NK-92 (cell line): ENCODE results near the gene C19orf25.

Experiments used
- DNase-seq: peaks from one replicate; lab custom pipeline; 2025; ENCODE audit not compliant: unreplicated experiment; lab: John Stamatoyannopoulos, UW

The C19orf25 gene

DNA sequence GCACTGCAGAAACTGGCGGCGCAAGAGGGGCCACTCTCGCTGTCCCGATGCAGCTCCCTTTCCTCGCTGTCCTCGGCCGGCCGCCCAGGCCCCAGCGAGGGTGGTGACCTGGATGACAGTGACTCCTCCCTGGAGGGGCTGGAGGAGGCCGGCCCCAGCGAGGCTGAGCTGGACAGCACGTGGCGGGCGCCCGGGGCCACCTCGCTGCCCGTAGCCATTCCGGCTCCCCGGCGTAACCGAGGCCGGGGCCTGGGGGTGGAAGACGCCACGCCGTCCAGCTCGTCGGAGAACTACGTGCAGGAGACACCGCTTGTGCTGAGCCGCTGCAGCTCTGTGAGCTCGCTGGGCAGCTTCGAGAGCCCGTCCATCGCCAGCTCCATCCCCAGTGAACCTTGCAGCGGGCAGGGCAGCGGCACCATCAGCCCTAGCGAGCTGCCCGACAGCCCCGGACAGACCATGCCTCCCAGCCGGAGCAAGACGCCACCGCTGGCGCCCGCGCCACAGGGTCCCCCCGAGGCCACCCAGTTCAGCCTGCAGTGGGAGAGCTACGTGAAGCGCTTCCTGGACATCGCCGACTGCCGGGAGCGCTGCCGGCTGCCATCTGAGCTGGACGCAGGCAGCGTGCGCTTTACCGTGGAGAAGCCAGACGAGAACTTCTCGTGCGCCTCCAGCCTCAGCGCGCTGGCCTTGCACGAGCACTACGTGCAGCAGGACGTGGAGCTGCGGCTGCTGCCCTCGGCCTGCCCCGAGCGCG lies 12.4 kb downstream of the C19orf25 start:
- no peak for DNase-seq

DNA sequence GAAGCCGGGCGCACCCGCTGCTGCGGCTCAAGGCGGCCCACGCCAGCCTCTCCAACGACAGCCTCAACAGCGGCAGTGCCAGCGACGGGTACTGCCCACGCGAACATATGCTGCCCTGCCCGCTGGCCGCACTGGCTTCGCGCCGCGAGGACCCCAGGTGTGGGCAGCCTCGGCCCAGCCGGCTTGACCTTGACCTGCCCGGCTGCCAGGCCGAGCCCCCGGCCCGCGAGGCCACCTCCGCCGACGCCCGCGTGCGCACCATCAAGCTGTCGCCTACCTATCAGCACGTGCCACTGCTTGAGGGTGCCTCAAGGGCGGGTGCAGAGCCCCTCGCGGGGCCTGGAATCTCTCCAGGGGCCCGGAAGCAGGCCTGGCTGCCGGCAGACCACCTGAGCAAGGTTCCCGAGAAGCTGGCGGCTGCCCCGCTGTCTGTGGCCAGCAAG lies 13.0 kb downstream of the C19orf25 start:
- DNase-seq: no peak

DNA sequence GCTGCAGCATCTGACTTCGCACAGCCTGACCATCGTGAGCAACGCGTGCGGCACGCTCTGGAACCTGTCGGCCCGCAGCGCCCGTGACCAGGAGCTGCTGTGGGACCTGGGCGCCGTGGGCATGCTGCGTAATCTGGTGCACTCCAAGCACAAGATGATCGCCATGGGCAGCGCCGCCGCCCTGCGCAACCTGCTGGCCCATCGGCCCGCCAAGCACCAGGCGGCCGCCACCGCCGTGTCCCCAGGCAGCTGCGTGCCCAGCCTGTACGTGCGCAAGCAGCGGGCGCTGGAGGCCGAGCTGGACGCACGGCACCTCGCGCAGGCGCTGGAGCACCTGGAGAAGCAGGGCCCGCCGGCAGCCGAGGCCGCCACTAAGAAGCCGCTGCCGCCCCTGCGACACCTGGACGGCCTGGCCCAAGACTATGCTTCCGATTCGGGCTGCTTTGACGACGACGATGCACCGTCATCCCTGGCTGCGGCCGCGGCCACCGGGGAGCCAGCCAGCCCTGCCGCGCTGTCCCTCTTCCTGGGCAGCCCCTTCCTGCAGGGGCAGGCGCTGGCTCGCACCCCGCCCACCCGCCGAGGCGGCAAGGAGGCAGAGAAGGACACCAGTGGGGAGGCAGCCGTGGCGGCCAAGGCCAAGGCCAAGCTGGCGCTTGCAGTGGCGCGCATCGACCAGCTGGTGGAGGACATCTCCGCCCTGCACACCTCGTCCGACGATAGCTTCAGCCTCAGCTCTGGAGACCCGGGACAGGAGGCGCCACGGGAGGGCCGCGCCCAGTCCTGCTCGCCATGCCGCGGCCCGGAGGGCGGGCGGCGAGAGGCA lies 13.6 kb downstream of the C19orf25 start:
- no peak for DNase-seq

DNA sequence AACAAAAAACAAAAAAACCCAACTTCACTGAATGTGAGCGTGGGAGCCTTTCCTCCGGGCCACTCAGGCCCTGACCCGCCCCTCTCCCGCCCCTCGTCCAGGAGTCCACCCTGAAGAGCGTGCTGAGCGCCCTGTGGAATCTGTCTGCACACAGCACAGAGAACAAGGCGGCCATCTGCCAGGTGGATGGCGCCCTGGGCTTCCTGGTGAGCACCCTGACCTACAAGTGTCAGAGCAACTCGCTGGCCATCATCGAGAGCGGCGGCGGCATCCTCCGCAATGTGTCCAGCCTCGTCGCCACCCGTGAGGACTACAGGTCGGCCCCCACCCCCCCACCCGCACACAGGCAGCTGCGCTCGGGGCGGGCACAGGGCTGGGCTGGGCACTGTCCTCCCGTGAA lies 17.2 kb downstream of the C19orf25 start:
- DNase-seq: no peak

DNA sequence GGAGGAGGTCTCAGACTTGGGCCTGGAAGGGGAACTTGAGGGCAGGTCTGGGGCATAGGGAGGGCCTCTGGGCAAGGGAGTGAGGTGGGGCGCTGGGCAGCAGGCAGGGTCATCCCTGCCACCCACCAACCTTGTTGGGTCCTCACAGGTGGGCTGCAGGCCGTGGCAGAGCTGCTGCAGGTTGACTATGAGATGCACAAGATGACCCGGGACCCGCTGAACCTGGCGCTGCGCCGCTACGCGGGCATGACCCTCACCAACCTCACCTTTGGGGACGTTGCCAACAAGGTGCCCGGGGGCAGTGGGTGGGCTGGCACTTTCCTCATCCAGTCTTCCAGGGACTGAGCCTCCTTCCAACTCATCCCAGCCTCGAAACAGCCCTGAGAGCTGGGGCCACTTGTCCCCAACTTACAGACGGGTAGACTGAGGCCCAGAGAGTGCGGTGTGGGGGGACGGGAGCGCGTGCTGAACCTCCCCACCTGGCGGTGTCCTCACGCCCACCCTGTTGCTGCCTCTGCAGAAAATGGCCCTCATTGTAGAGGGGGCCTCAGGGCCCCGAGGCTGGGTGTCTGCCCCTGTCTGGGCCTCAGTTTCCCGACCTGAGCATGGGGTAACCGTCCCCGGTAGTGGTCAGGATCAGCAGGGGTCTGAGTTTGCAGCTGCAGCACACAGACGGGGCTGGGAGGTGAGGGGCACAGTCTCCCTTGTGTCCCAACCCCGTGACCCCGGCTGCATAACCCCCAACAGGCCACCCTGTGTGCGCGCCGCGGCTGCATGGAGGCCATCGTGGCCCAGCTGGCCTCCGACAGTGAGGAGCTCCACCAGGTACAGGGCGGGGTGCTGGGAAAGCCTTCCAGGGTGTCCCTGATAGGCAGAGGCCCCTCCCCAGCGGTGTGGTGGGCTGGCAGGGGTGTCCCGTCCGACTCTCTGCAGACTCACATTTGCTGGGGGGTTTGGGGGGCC lies 18.7 kb downstream of the C19orf25 start:
- no peak for DNase-seq

DNA sequence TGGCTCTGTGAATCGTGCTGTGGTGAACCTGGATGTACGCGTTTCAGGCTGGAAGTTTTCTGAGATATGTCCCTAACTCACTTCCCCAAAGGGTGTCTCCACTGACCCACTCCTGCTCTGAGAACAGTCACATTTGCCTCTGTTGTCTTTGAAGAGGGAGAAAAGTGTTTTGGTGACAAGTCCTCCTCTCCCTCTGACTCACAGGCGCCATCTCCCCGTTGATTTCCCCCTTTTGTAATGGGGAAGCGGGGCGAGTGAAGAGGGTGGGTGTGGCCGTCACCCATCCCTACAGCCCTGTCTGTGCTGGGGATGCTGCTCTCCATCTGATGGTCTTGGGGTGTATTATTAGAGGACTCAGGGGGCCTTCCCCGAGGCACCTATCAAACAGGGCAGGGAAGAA lies 19.5 kb downstream of the C19orf25 start:
- no peak for DNase-seq

DNA sequence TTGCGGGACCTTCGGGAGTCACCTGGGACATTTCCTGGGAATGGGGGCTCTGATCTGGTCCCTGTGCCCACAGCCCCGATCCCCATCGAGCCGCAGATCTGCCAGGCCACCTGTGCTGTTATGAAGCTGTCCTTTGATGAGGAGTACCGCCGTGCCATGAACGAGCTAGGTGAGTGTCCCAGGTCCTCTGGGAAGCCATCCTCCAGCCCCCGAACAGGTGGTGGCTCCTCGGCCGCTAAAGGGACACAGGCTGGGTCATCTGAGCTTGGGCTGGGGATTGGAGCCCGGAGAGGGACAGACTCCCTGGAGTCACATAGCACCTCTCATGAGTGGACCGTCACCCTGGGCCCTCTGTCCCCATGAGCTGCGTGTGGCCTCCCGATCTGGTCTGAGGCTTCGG lies 21.1 kb downstream of the C19orf25 start:
- DNase-seq: no peak

DNA sequence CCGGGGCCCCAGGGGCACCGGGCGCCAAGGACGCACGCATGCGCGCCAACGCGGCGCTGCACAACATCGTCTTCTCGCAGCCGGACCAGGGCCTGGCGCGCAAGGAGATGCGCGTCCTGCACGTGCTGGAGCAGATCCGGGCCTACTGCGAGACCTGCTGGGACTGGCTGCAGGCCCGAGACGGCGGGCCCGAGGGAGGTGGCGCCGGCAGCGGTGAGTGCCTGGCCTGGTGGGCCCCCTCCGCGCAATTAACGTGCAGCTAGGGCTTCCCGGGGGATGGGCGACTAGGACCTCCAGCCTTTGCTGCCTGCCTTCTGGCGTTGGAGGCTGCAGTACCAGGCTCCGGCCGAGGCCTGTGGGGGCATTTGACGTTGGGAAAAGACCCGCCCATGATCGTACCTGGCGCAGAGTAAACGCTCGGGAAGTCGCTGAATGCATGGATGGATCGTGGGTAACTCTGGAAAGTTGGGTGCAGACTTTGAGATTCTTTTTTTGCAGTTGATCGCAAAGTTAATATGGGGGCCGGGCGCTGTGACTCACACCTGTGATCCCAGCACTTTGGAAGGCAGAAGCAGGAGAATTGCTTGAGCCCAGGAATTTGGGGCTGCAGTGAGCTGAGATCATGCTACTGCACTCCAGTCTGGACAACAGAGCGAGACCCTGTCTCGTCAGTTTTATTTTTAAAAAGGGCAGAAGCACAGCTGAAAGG lies 21.8 kb downstream of the C19orf25 start:
- no peak for DNase-seq

DNA sequence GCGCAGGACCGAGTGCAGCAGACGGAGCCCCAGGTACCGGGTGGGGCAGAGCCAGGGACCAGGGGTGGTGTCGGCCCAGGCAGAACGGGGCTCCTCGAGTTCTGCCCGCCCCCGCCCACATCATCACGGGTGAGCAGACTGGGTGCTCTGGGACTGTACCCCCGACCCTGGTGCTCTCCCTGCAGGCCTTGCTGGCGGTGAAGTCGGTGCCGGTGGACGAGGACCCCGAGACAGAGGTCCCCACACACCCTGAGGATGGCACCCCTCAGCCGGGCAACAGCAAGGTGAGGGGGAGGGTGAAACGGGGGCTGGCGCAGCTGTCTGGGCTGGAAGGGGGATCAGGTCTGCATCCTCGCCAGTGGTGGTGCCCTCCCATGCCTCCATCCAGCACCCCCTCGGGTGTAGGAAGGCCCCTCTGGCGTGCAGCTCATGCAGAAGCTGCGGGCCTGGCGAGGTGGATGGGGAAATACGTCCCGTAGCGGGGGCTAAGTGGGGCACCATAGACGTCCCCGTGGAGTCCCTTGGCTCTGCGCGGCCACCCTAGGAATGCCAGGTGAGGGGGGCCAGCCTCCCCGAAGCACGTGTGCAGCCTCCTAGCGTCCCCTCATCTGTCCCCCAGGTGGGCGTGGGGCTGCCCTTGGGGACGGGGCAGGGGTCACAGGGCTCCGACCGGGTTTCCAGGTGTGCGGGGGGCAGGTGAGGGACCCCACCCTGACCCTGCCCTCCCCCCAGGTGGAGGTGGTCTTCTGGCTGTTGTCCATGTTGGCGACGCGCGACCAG lies 22.7 kb downstream of the C19orf25 start:
- DNase-seq: no peak

DNA sequence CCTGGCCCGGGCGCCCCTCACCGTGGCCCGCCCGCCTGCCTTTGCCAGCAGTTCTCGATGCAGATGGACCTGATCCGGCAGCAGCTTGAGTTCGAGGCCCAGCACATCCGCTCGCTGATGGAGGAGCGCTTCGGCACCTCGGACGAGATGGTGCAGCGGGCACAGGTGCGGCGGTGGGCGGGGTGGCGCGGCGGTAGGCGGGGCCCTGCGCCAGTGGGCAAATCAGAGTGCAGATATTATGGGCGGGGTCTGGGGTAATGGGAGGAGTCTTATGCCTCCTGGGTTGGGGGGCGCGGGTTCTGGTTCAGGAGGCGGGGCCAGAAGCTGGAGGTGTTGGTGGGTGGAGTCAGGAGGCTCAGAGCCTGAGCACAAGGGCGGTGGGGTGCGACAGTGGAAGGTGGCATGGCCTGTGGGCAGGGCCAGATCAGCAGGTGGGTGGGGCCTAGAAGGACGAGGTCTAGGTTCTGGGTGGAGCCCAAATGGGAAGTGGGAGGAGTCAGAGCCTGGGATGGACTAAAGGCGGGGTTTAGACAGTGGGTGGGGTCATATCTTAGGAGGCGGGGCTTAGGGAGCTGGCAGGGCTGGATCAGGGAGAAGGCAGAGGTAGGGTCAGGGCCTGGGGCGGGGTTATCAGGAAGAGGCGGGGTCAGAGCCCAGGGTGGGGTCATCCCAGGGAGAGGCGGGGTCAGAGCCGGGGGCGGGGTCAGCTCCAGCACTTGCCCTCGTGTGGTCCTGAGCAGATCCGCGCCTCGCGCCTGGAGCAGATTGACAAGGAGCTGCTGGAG lies 23.5 kb downstream of the C19orf25 start:
- no peak for DNase-seq

DNA sequence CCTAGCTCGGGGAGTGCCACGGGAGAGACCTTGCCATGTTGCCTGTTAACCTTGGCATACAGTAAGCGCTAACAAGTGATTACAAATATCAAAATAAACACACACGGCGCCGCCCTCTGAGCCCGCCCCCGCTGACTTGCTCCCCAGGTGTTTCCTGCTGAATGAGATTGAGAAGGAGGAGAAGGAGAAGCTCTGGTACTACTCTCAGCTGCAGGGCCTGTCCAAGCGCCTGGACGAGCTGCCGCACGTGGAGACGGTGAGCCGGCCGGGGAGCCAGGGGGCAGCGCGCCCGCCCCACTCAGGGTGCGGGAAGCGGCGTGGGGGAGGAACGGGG lies 24.0 kb downstream of the C19orf25 start:
- DNase-seq: no peak

DNA sequence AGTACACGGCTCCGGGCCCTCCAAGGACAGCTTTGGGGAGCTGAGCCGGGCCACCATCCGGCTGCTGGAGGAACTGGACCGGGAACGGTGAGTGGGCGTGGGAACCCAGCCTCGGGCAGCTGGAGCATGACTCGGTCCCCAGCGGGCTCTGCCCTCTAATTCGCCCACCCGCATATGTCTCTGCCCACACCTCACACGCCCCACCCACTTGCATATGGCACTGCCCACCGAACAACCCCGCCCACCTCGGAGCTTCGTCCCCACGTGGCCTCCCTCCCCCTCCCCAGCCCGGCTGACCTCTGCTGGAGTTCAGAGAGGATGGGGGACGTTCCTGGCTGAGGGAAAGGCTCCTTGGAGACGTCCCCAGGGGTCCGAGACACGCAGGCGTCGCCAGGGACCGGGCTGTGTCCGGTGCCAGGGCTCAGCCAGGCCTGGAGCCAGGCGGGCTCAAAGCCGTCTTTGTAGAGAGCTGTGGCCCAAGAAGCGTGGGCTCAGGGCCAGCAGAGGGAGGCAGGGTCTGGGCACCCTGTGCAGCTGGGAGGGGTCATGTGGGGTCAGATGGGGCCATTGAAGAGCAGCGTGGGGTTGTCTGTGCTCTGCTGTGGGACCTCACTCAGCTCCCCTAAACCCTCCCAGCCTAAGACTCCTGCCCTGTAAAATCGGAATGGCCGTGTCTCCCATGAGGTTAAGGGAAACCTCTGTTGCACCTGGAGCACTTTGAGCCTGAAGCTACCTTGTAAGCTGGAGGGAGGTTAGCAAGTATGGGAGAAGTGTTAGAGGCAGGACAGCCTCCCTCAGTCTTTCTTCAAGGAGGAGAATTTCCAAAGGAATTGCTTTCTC lies 25.3 kb downstream of the C19orf25 start:
- DNase-seq: no peak

DNA sequence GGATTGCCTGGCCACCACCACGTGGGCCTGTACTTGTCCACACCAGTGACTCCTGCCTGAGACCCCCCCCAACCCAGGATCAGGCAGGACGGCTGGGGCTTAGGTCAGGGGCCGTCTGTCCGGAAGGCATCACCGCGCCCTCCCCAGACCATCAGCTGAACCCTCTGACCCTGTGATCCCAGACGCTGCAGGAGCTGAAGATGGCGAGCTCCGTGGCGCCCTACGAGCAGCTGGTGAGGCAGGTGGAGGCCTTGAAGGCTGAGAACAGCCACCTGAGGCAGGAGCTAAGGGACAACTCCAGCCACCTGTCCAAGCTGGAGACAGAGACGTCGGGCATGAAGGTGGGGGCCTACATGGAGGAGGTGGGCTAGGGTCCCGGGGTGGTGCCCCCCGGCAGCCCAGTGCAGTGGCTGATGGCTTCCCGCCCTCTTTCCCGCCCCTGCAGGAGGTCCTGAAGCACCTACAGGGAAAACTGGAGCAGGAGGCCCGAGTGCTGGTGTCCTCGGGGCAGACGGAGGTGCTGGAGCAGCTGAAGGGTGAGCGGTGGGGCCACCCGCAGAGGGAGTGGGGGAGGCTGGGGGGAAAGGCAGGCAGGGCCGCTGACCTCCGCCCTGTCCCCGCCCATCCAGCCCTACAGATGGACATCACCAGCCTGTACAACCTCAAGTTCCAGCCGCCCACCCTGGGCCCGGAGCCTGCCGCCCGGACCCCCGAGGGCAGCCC lies 26.1 kb downstream of the C19orf25 start:
- no peak for DNase-seq

DNA sequence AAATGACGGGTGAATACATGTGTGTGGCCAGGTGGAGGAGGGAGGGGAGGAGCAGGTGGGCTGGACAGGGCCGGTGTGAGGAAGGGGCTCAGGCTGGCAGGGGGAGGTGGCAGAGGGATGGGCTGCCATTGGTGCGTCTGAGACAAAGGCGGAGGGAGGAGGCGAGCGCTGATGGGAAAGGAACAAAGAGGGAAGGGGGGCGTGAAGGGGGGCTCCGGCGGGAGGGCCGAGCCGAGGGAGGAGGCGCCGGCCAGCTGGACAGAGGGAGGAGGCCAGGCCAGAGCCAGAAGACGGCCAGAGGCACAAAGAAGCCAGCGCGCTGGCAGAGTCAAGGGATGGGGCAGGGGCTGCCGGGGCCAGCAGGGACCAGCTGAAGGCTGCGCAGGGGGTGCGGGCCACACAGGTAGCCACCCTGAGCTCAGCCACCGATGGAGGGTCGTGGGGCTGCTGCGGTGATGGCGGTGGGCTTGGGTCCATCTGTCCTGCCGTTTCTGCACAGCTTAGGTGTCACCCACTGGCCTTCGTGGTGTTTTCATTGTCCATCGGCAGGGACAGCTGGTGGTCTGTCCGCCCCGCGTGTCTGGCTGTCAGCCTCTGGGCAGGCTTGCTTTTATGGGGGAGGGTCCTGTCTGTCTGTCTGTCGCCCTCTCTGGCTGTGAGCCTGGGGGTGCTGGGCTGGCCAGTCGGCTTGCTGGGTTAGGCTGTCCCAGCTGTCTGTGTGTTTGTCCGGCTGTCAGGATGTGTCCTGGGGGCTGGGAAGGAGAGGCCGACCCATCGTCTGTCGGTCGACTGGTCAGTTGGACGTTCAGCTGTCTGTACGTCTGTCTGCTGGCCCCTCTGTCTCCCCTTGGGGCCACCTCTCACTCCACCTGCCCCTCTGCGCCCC lies 26.9 kb downstream of the C19orf25 start:
- no peak for DNase-seq

DNA sequence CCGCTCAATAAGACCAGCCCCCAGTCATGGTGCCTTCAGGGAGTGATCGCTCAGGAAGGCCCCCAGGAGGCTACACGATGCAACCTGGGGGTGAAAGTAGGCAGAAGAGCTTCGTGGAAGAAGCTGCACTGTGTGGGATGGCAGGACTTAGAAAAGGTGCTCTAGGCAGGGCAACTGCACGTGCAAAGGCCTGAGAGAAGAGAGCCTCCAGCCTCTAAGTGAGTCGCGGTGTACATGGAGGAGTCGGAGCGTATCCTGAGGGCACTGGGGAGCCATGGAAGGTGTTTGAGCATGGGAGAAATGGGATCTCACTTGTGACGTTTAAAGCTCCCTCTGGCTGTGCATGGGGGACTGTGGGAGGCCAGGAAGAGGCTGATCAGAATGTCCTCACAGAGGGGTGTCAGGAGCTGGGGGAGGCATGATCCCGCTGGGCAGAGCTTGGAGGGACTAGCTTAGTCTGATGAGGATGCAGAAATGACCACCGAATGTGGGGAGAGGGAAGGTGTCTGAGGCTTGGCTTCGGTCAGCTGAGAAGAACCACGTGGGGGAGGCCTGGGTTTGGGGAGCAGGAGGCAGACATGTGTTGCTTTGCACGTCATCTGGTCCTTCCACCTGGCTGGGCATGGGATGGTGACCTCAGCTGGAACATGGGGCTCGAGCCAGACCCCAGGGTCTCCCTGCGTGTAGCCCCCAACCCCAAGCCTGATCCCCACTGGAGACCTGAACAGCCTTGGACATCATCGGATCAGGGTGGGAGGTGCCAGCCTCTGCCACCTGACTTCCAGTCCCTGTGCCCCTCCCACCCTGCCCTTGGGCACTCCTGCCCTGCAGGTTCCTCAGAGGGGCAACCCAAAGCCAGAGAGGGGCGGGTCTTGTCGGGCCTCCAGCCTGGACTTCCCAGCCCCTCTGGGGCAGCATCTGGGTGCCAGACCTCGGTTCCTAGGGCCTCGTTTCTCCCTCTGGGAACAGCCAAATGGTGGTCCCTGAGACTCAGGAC lies 28.0 kb downstream of the C19orf25 start:
- no peak for DNase-seq
